Mesendoderm (in vitro differentiated cells): Measurements from ENCODE around the gene SCN1B. TPM values are rescaled to one million over a fixed set of nuclear protein-coding genes. Genes with fewer than 3 reads are reported as not detected.
A peak's percentile ranks its signal among the peaks of the same experiment; 100 is the strongest.

Source experiments
- DNase-seq: peaks from one replicate; pipeline ENCODE4 v3.0.0; 2013
- H2AK5ac ChIP-seq: 2 replicates; pipeline ENCODE4 v1.6.1; 2013; ENCODE audit warnings: low read length, inconsistent platforms
- H2BK120ac ChIP-seq: 2 replicates; pipeline ENCODE4 v1.6.1; 2013; ENCODE audit warnings: low read depth, mild to moderate bottlenecking, low read length, moderate library complexity, mixed read lengths
- H2BK15ac ChIP-seq: replicated peaks from 2 replicates; pipeline ENCODE4 v1.6.1; 2013; ENCODE audit warnings: low read depth, mild to moderate bottlenecking, moderate library complexity
- H2BK5ac ChIP-seq: 2 replicates; pipeline ENCODE4 v1.6.1; 2013; ENCODE audit warnings: low read length, inconsistent platforms
- H3K18ac ChIP-seq: 2 replicates; pipeline ENCODE4 v1.6.1; 2013; ENCODE audit warnings: mild to moderate bottlenecking, low read length, mixed read lengths
- H3K23ac ChIP-seq: one replicate; pipeline ENCODE4 v1.6.1; 2013; ENCODE audit warnings: low read length
- H3K27ac ChIP-seq: 2 replicates; pipeline ENCODE4 v1.5.1; 2013; ENCODE audit warnings: low read depth, mild to moderate bottlenecking, inconsistent platforms, low read length, moderate library complexity
- H3K27me3 ChIP-seq: 2 replicates; pipeline ENCODE4 v1.6.1; 2013; ENCODE audit warnings: low read length, control low read depth, mild to moderate bottlenecking, inconsistent platforms; ENCODE audit not compliant: insufficient read depth, poor library complexity
- H3K36me3 ChIP-seq: 2 replicates; pipeline ENCODE4 v1.6.1; 2013; ENCODE audit warnings: low read length, inconsistent platforms; ENCODE audit not compliant: control insufficient read depth, insufficient read depth
- H3K4ac ChIP-seq: one replicate; pipeline ENCODE4 v1.6.1; 2013; ENCODE audit warnings: low read depth, mild to moderate bottlenecking, low read length, moderate library complexity
- H3K4me1 ChIP-seq: 2 replicates; pipeline ENCODE4 v1.6.1; 2013; ENCODE audit warnings: low read depth, low read length, inconsistent platforms; ENCODE audit not compliant: control insufficient read depth
- H3K4me2 ChIP-seq: 2 replicates; pipeline ENCODE4 v1.6.1; 2013; ENCODE audit warnings: low read length
- H3K4me3 ChIP-seq: 2 replicates; pipeline ENCODE4 v1.5.1; 2013; ENCODE audit warnings: mild to moderate bottlenecking, low read length
- H3K56ac ChIP-seq: one replicate; pipeline ENCODE4 v1.6.1; 2013; ENCODE audit warnings: low read length
- H3K79me1 ChIP-seq: 2 replicates; pipeline ENCODE4 v1.6.1; 2013; ENCODE audit warnings: low read length, inconsistent platforms
- H3K79me2 ChIP-seq: 2 replicates; pipeline ENCODE4 v1.6.1; 2013; ENCODE audit warnings: mild to moderate bottlenecking, low read length; ENCODE audit not compliant: control insufficient read depth, insufficient read depth
- H3K9ac ChIP-seq: 2 replicates; pipeline ENCODE4 v1.6.1; 2013; ENCODE audit warnings: low read length, inconsistent platforms
- H4K5ac ChIP-seq: one replicate; pipeline ENCODE4 v1.6.1; 2013; ENCODE audit warnings: low read length
- H4K8ac ChIP-seq: one replicate; pipeline ENCODE4 v1.6.1; 2013; ENCODE audit warnings: low read depth, mild to moderate bottlenecking, control low read depth, low read length, moderate library complexity
- WGBS: extraction: QIAGEN DNeasy Blood & Tissue Kit; methylation state at CpG from one replicate; pipeline ENCODE4 v1.1.7; 2013; ENCODE audit warnings: low lambda C conversion rate, missing lambda C conversion rate; ENCODE audit not compliant: insufficient coverage; ENCODE audit errors: extremely low coverage; 5-methylcytosine and 5-hydroxymethylcytosine counted together
- polyA plus RNA-seq, 2 experiments: library from polyadenylated mRNA; stranded (reverse); fragments of 200-250 nt; gene quantifications; one replicate each; pipeline ENCODE4 v1.2.3, GENCODE V29; 2013

Gene SCN1B
- polyA plus RNA-seq (2013, experiment 1 of 2), result 0.63 TPM
- polyA plus RNA-seq (2013, experiment 2 of 2), result 0.81 TPM

- Histone ChIP-seq H2AK5ac (no peak within 1 kb of the TSS), H3K23ac (no peak within 1 kb of the TSS), H4K8ac (no peak within 1 kb of the TSS), H3K36me3 (peaks cover 13% of the 10 kb centered on the region), H3K9ac (peak within 1 kb of the TSS; percentile 47), H2BK120ac (no peak within 1 kb of the TSS), H3K79me1 (no peaks in the 10 kb centered on the region), H2BK15ac (no peak within 1 kb of the TSS), H3K4me2 (peak within 1 kb of the TSS; percentile 57), H3K4me3 (peak within 1 kb of the TSS; percentile 2), H3K56ac (peak within 1 kb of the TSS; percentile 64), H3K4me1 (no peaks in the 10 kb centered on the region), H3K4ac (no peak within 1 kb of the TSS), H4K5ac (no peak within 1 kb of the TSS), H2BK5ac (no peak within 1 kb of the TSS), H3K27me3 (no peaks in the 10 kb centered on the region), H3K27ac (no peak within 1 kb of the TSS), H3K79me2 (no peaks in the 10 kb centered on the region), H3K18ac (peak within 1 kb of the TSS; percentile 52)
- peak; percentile 76 for DNase-seq
- no CpG with 5 or more reads among the region's 118 CpGs for WGBS
These were observed at the start of gene SCN1B for GRCh38 chr19:35030257-35031071. TSS of gene SCN1B (plus strand) at chr19:35030470. CDS start at chr19:35030821, 351 bp downstream.

- Histone ChIP-seq H3K36me3 (no peaks in the 10 kb centered on the region), H3K27me3 (no peaks in the 10 kb centered on the region), H3K27ac (no peak overlapping the region), H3K9ac (no peak overlapping the region), H3K4me1 (peaks cover 2% of the 10 kb centered on the region), H3K4me3 (no peak overlapping the region), H3K79me1 (no peaks in the 10 kb centered on the region), H2BK5ac (no peak overlapping the region), H2BK15ac (no peak overlapping the region), H3K4me2 (no peak overlapping the region), H3K56ac (no peak overlapping the region), H2AK5ac (no peak overlapping the region), H3K4ac (no peak overlapping the region), H3K79me2 (no peaks in the 10 kb centered on the region), H3K18ac (no peak overlapping the region), H4K8ac (no peak overlapping the region), H2BK120ac (no peak overlapping the region), H3K23ac (no peak overlapping the region), H4K5ac (no peak overlapping the region)
- no CpG with 5 or more reads among the region's 5 CpGs for WGBS
- no peak for DNase-seq
These were observed 48.0 kb upstream of the SCN1B start for GRCh38 chr19:34982275-34982674.

- no peak overlapping the region for H3K4ac ChIP-seq
- H3K79me1 ChIP-seq, result no peaks in the 10 kb centered on the region
- no peak overlapping the region for H2AK5ac ChIP-seq
- H2BK5ac ChIP-seq, result no peak overlapping the region
- H3K4me1 ChIP-seq, result peaks cover 2% of the 10 kb centered on the region
- no peak overlapping the region for H3K18ac ChIP-seq
- no peak overlapping the region for H4K8ac ChIP-seq
- H3K4me2 ChIP-seq, result no peak overlapping the region
- H4K5ac ChIP-seq, result no peak overlapping the region
- no peak overlapping the region for H2BK15ac ChIP-seq
- no peak overlapping the region for H2BK120ac ChIP-seq
- H3K9ac ChIP-seq, result no peak overlapping the region
- WGBS, result no CpG with 5 or more reads among the region's 4 CpGs
- no peak overlapping the region for H3K56ac ChIP-seq
- H3K79me2 ChIP-seq, result no peaks in the 10 kb centered on the region
- no peak for DNase-seq
- no peak overlapping the region for H3K27ac ChIP-seq
- no peak overlapping the region for H3K4me3 ChIP-seq
- no peaks in the 10 kb centered on the region for H3K27me3 ChIP-seq
- no peak overlapping the region for H3K23ac ChIP-seq
- H3K36me3 ChIP-seq, result no peaks in the 10 kb centered on the region
These were observed 46.5 kb upstream of the SCN1B start for GRCh38 chr19:34983786-34984185.

GRCh38 chr19:34984287-34984686 is 46.0 kb upstream of the SCN1B start:
- Histone ChIP-seq H3K4me1 (peaks cover 2% of the 10 kb centered on the region), H3K27me3 (no peaks in the 10 kb centered on the region), H2AK5ac (no peak overlapping the region), H3K18ac (no peak overlapping the region), H2BK120ac (no peak overlapping the region), H4K8ac (no peak overlapping the region), H3K4me3 (no peak overlapping the region), H3K56ac (no peak overlapping the region), H2BK5ac (no peak overlapping the region), H3K4ac (no peak overlapping the region), H3K27ac (no peak overlapping the region), H3K79me1 (no peaks in the 10 kb centered on the region), H3K4me2 (no peak overlapping the region), H2BK15ac (no peak overlapping the region), H3K36me3 (no peaks in the 10 kb centered on the region), H3K79me2 (no peaks in the 10 kb centered on the region), H3K23ac (no peak overlapping the region), H4K5ac (no peak overlapping the region), H3K9ac (no peak overlapping the region)
- WGBS, result no CpG with 5 or more reads among the region's 3 CpGs
- no peak for DNase-seq

- no CpG with 5 or more reads among the region's 7 CpGs for WGBS
- H3K56ac ChIP-seq, result peak overlapping the region; percentile 22
- H3K4me3 ChIP-seq, result no peak overlapping the region
- DNase-seq, result no peak
- no peak overlapping the region for H3K9ac ChIP-seq
- H4K8ac ChIP-seq, result no peak overlapping the region
- H3K23ac ChIP-seq, result no peak overlapping the region
- H3K36me3 ChIP-seq, result no peaks in the 10 kb centered on the region
- H3K27ac ChIP-seq, result no peak overlapping the region
- H3K4me1 ChIP-seq, result peaks cover 2% of the 10 kb centered on the region
- H3K4me2 ChIP-seq, result no peak overlapping the region
- no peaks in the 10 kb centered on the region for H3K27me3 ChIP-seq
- no peaks in the 10 kb centered on the region for H3K79me2 ChIP-seq
- H2BK120ac ChIP-seq, result no peak overlapping the region
- H2BK15ac ChIP-seq, result no peak overlapping the region
- no peak overlapping the region for H2AK5ac ChIP-seq
- no peak overlapping the region for H4K5ac ChIP-seq
- H3K4ac ChIP-seq, result no peak overlapping the region
- H2BK5ac ChIP-seq, result no peak overlapping the region
- no peaks in the 10 kb centered on the region for H3K79me1 ChIP-seq
- no peak overlapping the region for H3K18ac ChIP-seq
These were observed 44.8 kb upstream of the SCN1B start for GRCh38 chr19:34985249-34986022.
